H1 (cell line): ENCODE results near the gene HADHA.

Source experiments
- CEBPB ChIP-seq: IDR thresholded peaks from 2 replicates; pipeline ENCODE4 v1.6.1; 2012; ENCODE audit warnings: low read depth, low read length
- CHD1 ChIP-seq: IDR thresholded peaks from 2 replicates; pipeline ENCODE4 v1.6.1; 2012; ENCODE audit warnings: low read depth, low read length, improper control_type of control experiment
- CTCF ChIP-seq, 3 experiments: IDR thresholded peaks; 1 replicate in 2 of 3; 2 replicates in 1 of 3; pipeline versions ENCODE4 v1.5.1 to v1.6.1; 2011; ENCODE audit warnings: low read length in 3 of 3, mild to moderate bottlenecking in 3 of 3, inconsistent platforms in 2 of 3, low read depth in 1 of 3, moderate library complexity in 1 of 3; ENCODE audit not compliant: insufficient read depth in 1 of 3; ENCODE audit errors: control extremely low read depth in 1 of 3
- EP300 ChIP-seq, 2 experiments: IDR thresholded peaks; 1 replicate in 1 of 2; 2 replicates in 1 of 2; pipeline ENCODE4 v1.6.1; 2011 to 2012; ENCODE audit warnings: low read depth in 2 of 2, low read length in 2 of 2, mild to moderate bottlenecking in 2 of 2, borderline replicate concordance in 1 of 2, inconsistent platforms in 1 of 2, moderate library complexity in 1 of 2
- GABPA ChIP-seq: IDR thresholded peaks from 2 replicates; pipeline ENCODE4 v1.6.1; 2011; ENCODE audit warnings: mild to moderate bottlenecking, low read length, moderate library complexity, borderline replicate concordance; ENCODE audit not compliant: insufficient read depth
- MAFK ChIP-seq: IDR thresholded peaks from 2 replicates; pipeline ENCODE4 v1.6.1; 2012; ENCODE audit warnings: low read depth, mild to moderate bottlenecking, improper control_type of control experiment, low read length
- POLR2A ChIP-seq, 2 experiments: IDR thresholded peaks; 1 replicate in 1 of 2; 2 replicates in 1 of 2; pipeline ENCODE4 v1.6.1; 2011; ENCODE audit warnings: low read depth in 2 of 2, low read length in 2 of 2, mild to moderate bottlenecking in 2 of 2; ENCODE audit errors: control extremely low read depth in 1 of 2
- POLR2AphosphoS5 ChIP-seq: IDR thresholded peaks from 2 replicates; pipeline ENCODE4 v1.6.1; 2011; ENCODE audit warnings: low read depth, low read length
- RAD21 ChIP-seq, 2 experiments: IDR thresholded peaks in 1 of 2; conservative IDR thresholded peaks in 1 of 2; 2 replicates each; pipeline ENCODE4 v1.6.1; 2011; ENCODE audit warnings: low read depth in 2 of 2, low read length in 2 of 2, improper control_type of control experiment in 1 of 2, inconsistent platforms in 1 of 2, mild to moderate bottlenecking in 1 of 2, moderate library complexity in 1 of 2
- SIN3A ChIP-seq, 2 experiments: IDR thresholded peaks in 1 of 2; conservative IDR thresholded peaks in 1 of 2; 2 replicates each; pipeline ENCODE4 v1.6.1; 2011 to 2012; ENCODE audit warnings: low read length in 2 of 2, improper control_type of control experiment in 1 of 2, low read depth in 1 of 2, mild to moderate bottlenecking in 1 of 2
- TAF1 ChIP-seq: IDR thresholded peaks from 2 replicates; pipeline ENCODE4 v1.6.1; 2011; ENCODE audit warnings: mild to moderate bottlenecking, low read depth, low read length

- TF ChIP-seq EP300 (IDR thresholded peaks at IDR 0.05; ENCODE audit: borderline replicate concordance in 1 of 2, low read depth in 2 of 2, low read length in 2 of 2) (no peak), CTCF (IDR thresholded peaks at IDR 0.05; ENCODE audit: control extremely low read depth in 1 of 3, insufficient read depth in 1 of 3, low read depth in 1 of 3, low read length in 3 of 3) (no peak), GABPA (no peak), CHD1 (no peak), POLR2AphosphoS5 (no peak), RAD21 (IDR thresholded peaks at IDR 0.05 in 1 of 2, conservative IDR thresholded peaks at IDR 0.05 in 1 of 2; ENCODE audit: low read depth in 2 of 2, low read length in 2 of 2) (no peak), MAFK (no peak), POLR2A (IDR thresholded peaks at IDR 0.05; ENCODE audit: control extremely low read depth in 1 of 2, low read depth in 2 of 2, low read length in 2 of 2) (no peak), CEBPB (no peak), TAF1 (no peak), SIN3A (conservative IDR thresholded peaks at IDR 0.05 in 1 of 2, IDR thresholded peaks at IDR 0.05 in 1 of 2; ENCODE audit: low read depth in 1 of 2, low read length in 2 of 2) (no peak)
Observed at GRCh38 chr2:26165403-26165802, 79.0 kb downstream of the HADHA start.
